ENCODE data around the gene NECTIN2. TPM values are rescaled to one million over a fixed set of nuclear protein-coding genes. Genes with fewer than 3 reads are reported as not detected.

The NECTIN2 gene
- total RNA-seq, 1 experiment from 2014 or later, result 76.7 TPM

DNA sequence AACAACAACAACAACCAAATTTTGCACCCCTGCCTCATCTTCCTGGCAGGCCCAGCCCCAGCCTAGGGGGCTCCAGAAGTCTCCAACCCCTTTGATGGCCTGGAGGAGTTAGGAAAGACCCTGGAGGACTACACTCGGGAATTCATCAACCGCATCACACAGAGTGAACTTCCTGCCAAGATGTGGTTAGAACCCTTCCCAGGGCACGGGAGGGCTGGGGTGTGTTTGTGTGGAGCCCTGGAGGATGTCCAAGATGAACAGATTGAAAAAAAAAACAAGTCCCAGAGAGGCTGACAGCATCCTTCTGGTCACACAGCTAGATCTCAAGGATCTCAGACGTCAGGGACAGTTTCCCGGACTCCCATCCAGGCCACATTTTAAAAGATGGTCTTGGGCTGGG is 81.6 kb downstream of the NECTIN2 start:
- no peaks in the 10 kb centered on the region for H3K36me3 ChIP-seq (ENCODE audit: insufficient read depth, low read length, poor library complexity, severe bottlenecking)
- no peak overlapping the region for H3K27ac ChIP-seq (ENCODE audit: low read depth, low read length, poor library complexity, severe bottlenecking)
- H3K4me1 ChIP-seq (ENCODE audit: insufficient read depth, low read length, poor library complexity, severe bottlenecking), result no peaks in the 10 kb centered on the region
- H3K9me3 ChIP-seq (ENCODE audit: low read depth, low read length, poor library complexity, severe bottlenecking), result no peaks in the 10 kb centered on the region
- no peak overlapping the region for H3K4me3 ChIP-seq (ENCODE audit: low read depth, low read length, poor library complexity, severe bottlenecking)
- CTCF ChIA-PET, result no interaction called here
- DNase-seq (ENCODE audit: low spot score), result no peak
- intact Hi-C loops (cut with micrococcal nuclease; ENCODE audit: unreplicated experiment), result no loop called here
- no peak for TF ChIP-seq EZH2 (IDR thresholded peaks at IDR 0.05; ENCODE audit: borderline replicate concordance, low read depth, low read length, poor library complexity, severe bottlenecking)
- TF ChIP-seq, protein P1, sequence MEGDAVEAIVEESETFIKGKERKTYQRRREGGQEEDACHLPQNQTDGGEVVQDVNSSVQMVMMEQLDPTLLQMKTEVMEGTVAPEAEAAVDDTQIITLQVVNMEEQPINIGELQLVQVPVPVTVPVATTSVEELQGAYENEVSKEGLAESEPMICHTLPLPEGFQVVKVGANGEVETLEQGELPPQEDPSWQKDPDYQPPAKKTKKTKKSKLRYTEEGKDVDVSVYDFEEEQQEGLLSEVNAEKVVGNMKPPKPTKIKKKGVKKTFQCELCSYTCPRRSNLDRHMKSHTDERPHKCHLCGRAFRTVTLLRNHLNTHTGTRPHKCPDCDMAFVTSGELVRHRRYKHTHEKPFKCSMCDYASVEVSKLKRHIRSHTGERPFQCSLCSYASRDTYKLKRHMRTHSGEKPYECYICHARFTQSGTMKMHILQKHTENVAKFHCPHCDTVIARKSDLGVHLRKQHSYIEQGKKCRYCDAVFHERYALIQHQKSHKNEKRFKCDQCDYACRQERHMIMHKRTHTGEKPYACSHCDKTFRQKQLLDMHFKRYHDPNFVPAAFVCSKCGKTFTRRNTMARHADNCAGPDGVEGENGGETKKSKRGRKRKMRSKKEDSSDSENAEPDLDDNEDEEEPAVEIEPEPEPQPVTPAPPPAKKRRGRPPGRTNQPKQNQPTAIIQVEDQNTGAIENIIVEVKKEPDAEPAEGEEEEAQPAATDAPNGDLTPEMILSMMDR (conservative IDR thresholded peaks at IDR 0.05; ENCODE audit: low read depth, low read length), result no peak
- no peaks in the 10 kb centered on the region for H3K27me3 ChIP-seq (replicated peaks; ENCODE audit: insufficient read depth, low read depth, low read length, poor library complexity)
- BruUV-seq (replicated peaks), result no TSS peak
- POLR2A ChIA-PET (ENCODE audit: low non-redundant PET), result no interaction called here

- intact Hi-C loops (cut with micrococcal nuclease; ENCODE audit: unreplicated experiment), result no loop called here
- BruUV-seq (replicated peaks), result no TSS peak
- H3K27me3 ChIP-seq (replicated peaks; ENCODE audit: insufficient read depth, low read depth, low read length, poor library complexity), result no peaks in the 10 kb centered on the region
- no peaks in the 10 kb centered on the region for H3K36me3 ChIP-seq (ENCODE audit: insufficient read depth, low read length, poor library complexity, severe bottlenecking)
- no peaks in the 10 kb centered on the region for H3K4me1 ChIP-seq (ENCODE audit: insufficient read depth, low read length, poor library complexity, severe bottlenecking)
- H3K9me3 ChIP-seq (ENCODE audit: low read depth, low read length, poor library complexity, severe bottlenecking), result no peaks in the 10 kb centered on the region
- ChIA-PET CTCF (no interaction called here), POLR2A (ENCODE audit: low non-redundant PET) (no interaction called here)
- TF ChIP-seq, protein P1 (conservative IDR thresholded peaks at IDR 0.05; ENCODE audit: low read depth, low read length), result no peak
- TF ChIP-seq EZH2 (IDR thresholded peaks at IDR 0.05; ENCODE audit: borderline replicate concordance, low read depth, low read length, poor library complexity, severe bottlenecking), result no peak
- H3K27ac ChIP-seq (ENCODE audit: low read depth, low read length, poor library complexity, severe bottlenecking), result no peak overlapping the region
- no peak for DNase-seq (ENCODE audit: low spot score)
- no peak overlapping the region for H3K4me3 ChIP-seq (ENCODE audit: low read depth, low read length, poor library complexity, severe bottlenecking)
These were observed 84.0 kb downstream of the NECTIN2 start for GRCh38 chr19:44930088-44930487.

DNA sequence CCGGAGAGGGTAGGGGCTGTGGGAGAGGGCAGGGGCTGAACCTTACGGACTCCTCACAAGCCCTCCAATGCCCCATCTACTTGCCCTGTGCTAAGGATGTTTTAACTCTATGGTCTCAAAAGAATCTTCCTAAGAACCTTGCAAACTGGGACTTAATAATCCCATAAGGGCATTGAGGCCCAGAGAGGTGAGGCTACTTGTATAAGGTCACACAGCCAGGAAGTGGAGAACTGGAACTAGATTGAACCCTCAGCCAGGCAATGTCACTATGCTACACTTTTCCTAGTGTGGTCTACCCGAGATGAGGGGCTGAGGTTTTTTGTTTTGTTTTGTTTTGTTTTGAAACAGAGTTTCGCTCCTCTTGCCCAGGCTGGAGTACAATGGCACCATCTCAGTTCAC is 85.4 kb downstream of the NECTIN2 start:
- POLR2A ChIA-PET (ENCODE audit: low non-redundant PET), result no interaction called here

More for the DNA sequence above, 85.4 kb downstream of the NECTIN2 start:
- DNase-seq (ENCODE audit: low spot score), result no peak
- Histone ChIP-seq H3K27ac (ENCODE audit: low read depth, low read length, poor library complexity, severe bottlenecking) (no peak overlapping the region), H3K4me1 (ENCODE audit: insufficient read depth, low read length, poor library complexity, severe bottlenecking) (no peaks in the 10 kb centered on the region), H3K36me3 (ENCODE audit: insufficient read depth, low read length, poor library complexity, severe bottlenecking) (no peaks in the 10 kb centered on the region), H3K9me3 (ENCODE audit: low read depth, low read length, poor library complexity, severe bottlenecking) (no peaks in the 10 kb centered on the region), H3K4me3 (ENCODE audit: low read depth, low read length, poor library complexity, severe bottlenecking) (no peak overlapping the region), H3K27me3 (replicated peaks; ENCODE audit: insufficient read depth, low read depth, low read length, poor library complexity) (no peaks in the 10 kb centered on the region)
- CTCF ChIA-PET, result interaction anchor here (0.6 kb wide), 1 partner anchor 1064 kb away, joined by 6 read pairs; the partner anchor contains the start of gene CCDC61
- BruUV-seq (replicated peaks), result no TSS peak
- no peak for TF ChIP-seq EZH2 (IDR thresholded peaks at IDR 0.05; ENCODE audit: borderline replicate concordance, low read depth, low read length, poor library complexity, severe bottlenecking)
- TF ChIP-seq, protein P1 (conservative IDR thresholded peaks at IDR 0.05; ENCODE audit: low read depth, low read length), result no peak
- intact Hi-C loops (cut with micrococcal nuclease; ENCODE audit: unreplicated experiment), result no loop called here

Other genes with a start within 250 kb of the NECTIN2 start
- not detected in 2 replicates for gene IGSF23, start 232.7 kb upstream of the NECTIN2 start, total RNA-seq (2021)
- gene PVR, start 202.4 kb upstream of the NECTIN2 start, total RNA-seq (2021), result 26.8 and 29.5 TPM in 2 replicates
- gene CEACAM19, start 174.8 kb upstream of the NECTIN2 start, total RNA-seq (2021), result 2.5 and 2.9 TPM in 2 replicates
- not detected in 2 replicates for gene CEACAM16, start 147.1 kb upstream of the NECTIN2 start, total RNA-seq (2021)
- 6.6 and 9.9 TPM in 2 replicates for gene BCL3, start 97.6 kb upstream of the NECTIN2 start, total RNA-seq (2021)
- gene CBLC, start 68.4 kb upstream of the NECTIN2 start, total RNA-seq (2021), result not detected in 2 replicates
- 3.4 and 6.6 TPM in 2 replicates for gene BCAM, start 37.2 kb upstream of the NECTIN2 start, total RNA-seq (2021)
- 205 and 234 TPM in 2 replicates for gene TOMM40, start 45.0 kb downstream of the NECTIN2 start, total RNA-seq (2021)
- gene APOE, start 59.5 kb downstream of the NECTIN2 start, total RNA-seq (2021), result 9.4 and 10.4 TPM in 2 replicates
- gene APOC1, start 68.3 kb downstream of the NECTIN2 start, total RNA-seq (2021), result 2.3 and 5.5 TPM in 2 replicates
- not detected in 2 replicates for gene APOC4, start 95.9 kb downstream of the NECTIN2 start, total RNA-seq (2021)
- gene APOC2, start 99.8 kb downstream of the NECTIN2 start, total RNA-seq (2021), result not detected in 2 replicates
- gene CLPTM1, start 109.1 kb downstream of the NECTIN2 start, total RNA-seq (2021), result 135 and 138 TPM in 2 replicates
- gene RELB, start 155.2 kb downstream of the NECTIN2 start, total RNA-seq (2021), result 11.9 and 13.1 TPM in 2 replicates
- gene CLASRP, start 192.7 kb downstream of the NECTIN2 start, total RNA-seq (2021), result 104 and 109 TPM in 2 replicates
- gene ZNF296, start 230.2 kb downstream of the NECTIN2 start, total RNA-seq (2021), result 2.9 and 3.0 TPM in 2 replicates
- 34.0 and 34.5 TPM in 2 replicates for gene GEMIN7, start 233.0 kb downstream of the NECTIN2 start, total RNA-seq (2021)
- 33.6 and 34.0 TPM in 2 replicates for gene PPP1R37, start 246.9 kb downstream of the NECTIN2 start, total RNA-seq (2021)

Data from A673 (cell line).